NCI-H1092 (cell line): Measurements from ENCODE around the gene ARHGAP22.
A peak's percentile ranks its signal among the peaks of the same experiment; 100 is the strongest.
"Not testable (repeated sequence)": the region's sequence is repeated elsewhere in the genome, so short reads cannot be mapped to it uniquely, and the experiment has no call there.

Experiments used
- DNase-seq: peaks from one replicate; lab custom pipeline; 2025; lab: John Stamatoyannopoulos, UW

The ARHGAP22 gene

GRCh38 chr10:48450233-48450740 lies 154.6 kb downstream of the ARHGAP22 start:
- DNase-seq: no peak

- no peak for DNase-seq
Measured at GRCh38 chr10:48449501-48450232, 155.2 kb downstream of the ARHGAP22 start.

GRCh38 chr10:48448796-48449195 lies 156.1 kb downstream of the ARHGAP22 start:
- DNase-seq: no peak

GRCh38 chr10:48447356-48448215 lies 157.3 kb downstream of the ARHGAP22 start:
- DNase-seq: no peak

GRCh38 chr10:48446785-48447184 lies 158.1 kb downstream of the ARHGAP22 start:
- no peak for DNase-seq

GRCh38 chr10:48445932-48446331 lies 158.9 kb downstream of the ARHGAP22 start:
- no peak for DNase-seq

GRCh38 chr10:48444861-48445841 lies 159.7 kb downstream of the ARHGAP22 start:
- peak; percentile 41 for DNase-seq

- DNase-seq: peak; percentile 15
Measured at GRCh38 chr10:48444266-48444665, 160.6 kb downstream of the ARHGAP22 start.

GRCh38 chr10:48442809-48443177 lies 162.1 kb downstream of the ARHGAP22 start:
- DNase-seq: no peak

- DNase-seq: no peak
Measured at GRCh38 chr10:48442090-48442808, 162.6 kb downstream of the ARHGAP22 start.

GRCh38 chr10:48440771-48441170 lies 164.1 kb downstream of the ARHGAP22 start:
- DNase-seq: no peak

- DNase-seq: no peak
Measured at GRCh38 chr10:48439581-48440041, 165.3 kb downstream of the ARHGAP22 start.

GRCh38 chr10:48439031-48439430 lies 165.8 kb downstream of the ARHGAP22 start:
- no peak for DNase-seq

- no peak for DNase-seq
Measured at GRCh38 chr10:48437546-48437945, 167.3 kb downstream of the ARHGAP22 start.

- DNase-seq: no peak
Measured at GRCh38 chr10:48431871-48432270, 173.0 kb downstream of the ARHGAP22 start.

- no peak for DNase-seq
Measured at GRCh38 chr10:48430402-48430993, 174.4 kb downstream of the ARHGAP22 start.

GRCh38 chr10:48429309-48429708 lies 175.6 kb downstream of the ARHGAP22 start:
- no peak for DNase-seq

GRCh38 chr10:48428896-48429295 lies 176.0 kb downstream of the ARHGAP22 start:
- DNase-seq: no peak

- DNase-seq: no peak
Measured at GRCh38 chr10:48423884-48424283, 181.0 kb downstream of the ARHGAP22 start.

GRCh38 chr10:48421862-48422261 lies 183.0 kb downstream of the ARHGAP22 start:
- DNase-seq: not testable (repeated sequence)

- DNase-seq: no peak
Measured at GRCh38 chr10:48419714-48420113, 185.2 kb downstream of the ARHGAP22 start.
